GM21367 (cell line): ENCODE results near the gene GREB1L.

Source experiments
- ATAC-seq: cut with Tn5 transposase; IDR thresholded peaks from one replicate; pipeline ENCODE4 v1.9.1; 2021; ENCODE audit not compliant: unreplicated experiment

Gene GREB1L

DNA sequence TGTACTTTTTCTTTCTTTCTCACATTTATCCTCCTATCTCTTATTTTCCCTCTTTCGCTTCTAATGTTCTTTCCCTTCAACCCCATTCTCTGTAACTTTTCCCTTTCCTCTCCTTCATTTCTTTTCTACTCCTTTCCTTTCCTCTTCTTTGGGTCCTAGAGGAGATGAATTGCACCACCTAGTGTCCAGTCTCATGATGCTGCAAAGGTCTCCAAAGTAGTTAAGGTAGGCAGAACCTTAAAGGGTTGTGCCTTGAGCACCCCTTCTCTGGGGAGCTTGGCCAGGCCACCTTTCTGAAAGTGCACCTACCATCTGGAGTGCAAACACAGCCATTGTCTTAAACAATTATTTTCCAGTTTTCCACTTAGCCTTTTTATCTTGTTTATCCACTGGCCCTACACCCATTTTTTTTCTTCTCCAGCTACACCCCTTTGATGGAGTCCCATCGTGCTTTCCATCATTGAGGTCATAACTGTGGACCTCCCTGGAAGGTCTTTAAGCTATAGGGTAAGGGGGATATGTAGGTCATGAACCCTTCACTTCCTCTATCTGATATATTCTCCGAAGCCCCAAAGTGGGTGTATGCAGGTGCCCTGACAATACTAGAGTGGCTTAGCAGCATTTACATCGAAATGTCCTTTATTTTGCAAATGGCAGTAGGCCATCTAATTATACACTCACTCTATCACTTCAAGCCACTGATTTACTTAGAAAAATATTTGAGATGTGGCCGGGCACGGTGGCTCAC is 202.6 kb downstream of the GREB1L start:
- no peak for ATAC-seq

DNA sequence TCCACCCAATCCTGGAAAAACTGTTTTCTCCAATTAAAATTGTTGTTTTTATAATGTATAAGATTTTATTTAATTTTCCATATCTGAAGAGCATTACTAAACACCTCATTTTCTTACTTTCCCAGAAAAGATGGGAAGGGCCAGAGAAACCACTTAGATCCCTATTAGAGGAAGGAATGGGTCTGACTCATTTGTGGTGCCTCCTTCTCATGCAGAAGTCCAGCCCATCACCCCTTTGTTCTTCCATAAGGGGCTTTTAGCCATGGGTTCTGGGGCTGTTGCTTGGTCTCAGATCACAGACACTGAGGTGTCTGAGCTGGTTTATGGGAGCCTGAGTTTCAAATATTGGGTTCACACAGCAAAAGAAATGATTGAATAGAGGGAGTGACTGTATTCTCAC is 206.3 kb downstream of the GREB1L start:
- ATAC-seq, result no peak

DNA sequence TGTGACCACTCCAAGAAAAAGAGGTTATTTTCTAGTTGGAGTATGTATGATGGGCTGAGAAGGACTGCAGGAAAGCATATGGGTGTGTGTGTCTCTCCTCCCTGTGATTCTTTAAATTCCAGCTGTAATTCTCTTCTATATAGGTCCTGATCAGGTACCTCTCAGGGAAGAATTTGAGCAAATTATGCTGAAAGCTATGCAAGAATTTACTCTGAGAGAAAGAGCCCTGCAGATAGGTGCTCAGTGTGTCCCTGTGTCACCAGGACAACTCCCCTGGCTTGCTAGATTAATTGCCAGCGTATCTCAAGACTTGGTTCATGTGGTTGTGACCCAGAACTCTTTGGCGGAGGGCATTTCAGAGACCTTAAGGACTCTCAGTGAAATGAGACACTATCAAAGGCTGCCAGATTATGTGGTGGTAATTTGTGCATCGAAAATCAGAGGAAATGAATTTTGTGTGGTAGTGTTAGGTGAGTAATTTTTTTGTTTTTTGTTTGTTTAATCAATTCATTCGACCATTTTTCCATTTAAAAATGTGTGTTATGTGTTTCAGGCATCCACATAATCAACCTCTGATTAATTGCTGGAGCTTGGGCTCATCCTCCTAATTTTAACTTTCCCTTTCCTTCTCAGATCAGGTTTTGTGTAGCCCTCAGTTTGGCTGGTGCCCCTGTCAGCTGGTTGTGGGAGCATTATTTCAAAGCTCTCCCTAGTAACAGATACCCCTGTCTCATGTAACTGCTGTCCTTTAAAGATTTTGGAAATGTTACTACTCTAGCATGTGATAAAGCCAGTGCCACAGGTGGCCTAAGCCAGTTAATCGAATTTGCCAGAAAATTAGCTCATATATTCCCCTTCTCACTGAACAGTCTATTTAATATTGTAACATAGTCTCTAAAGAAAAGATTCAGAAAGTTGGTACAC is 207.6 kb downstream of the GREB1L start:
- ATAC-seq, result no peak

DNA sequence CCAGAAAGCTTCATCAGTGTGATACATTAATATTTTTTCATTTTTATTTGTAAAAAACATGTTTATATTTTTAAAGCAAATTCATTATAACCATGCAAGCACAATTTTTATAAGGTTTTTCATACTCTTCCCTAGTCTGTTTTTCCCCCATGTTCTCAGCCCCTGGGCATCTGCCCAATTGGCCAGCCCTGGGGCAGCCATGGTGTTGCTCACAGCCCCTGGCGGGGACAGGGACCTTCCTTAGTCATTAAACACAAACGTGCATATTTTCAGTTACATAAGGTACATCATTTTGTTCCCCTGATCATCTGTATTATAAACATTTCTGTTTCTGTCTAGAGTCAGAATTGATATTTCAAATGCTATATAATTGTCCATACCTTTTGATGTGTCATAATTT is 208.5 kb downstream of the GREB1L start:
- no peak for ATAC-seq

DNA sequence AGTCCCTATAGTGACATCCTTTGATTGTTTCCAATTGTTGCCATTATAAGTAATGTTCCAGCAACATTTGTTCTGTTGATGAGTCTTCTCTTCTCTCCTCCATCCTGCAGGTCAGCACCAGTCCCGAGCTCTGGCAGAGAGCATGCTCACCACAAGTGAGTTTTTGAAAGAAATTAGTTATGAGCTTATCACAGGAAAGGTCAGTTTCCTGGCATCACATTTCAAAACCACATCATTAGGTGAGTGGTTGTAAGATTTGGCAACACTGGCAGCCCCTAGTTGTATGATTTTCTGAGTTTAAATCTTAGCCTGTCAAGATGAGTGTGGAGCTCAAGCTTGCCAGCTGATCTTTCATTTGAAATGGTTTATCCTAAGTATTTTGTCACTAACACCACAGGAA is 208.9 kb downstream of the GREB1L start:
- ATAC-seq, result no peak

DNA sequence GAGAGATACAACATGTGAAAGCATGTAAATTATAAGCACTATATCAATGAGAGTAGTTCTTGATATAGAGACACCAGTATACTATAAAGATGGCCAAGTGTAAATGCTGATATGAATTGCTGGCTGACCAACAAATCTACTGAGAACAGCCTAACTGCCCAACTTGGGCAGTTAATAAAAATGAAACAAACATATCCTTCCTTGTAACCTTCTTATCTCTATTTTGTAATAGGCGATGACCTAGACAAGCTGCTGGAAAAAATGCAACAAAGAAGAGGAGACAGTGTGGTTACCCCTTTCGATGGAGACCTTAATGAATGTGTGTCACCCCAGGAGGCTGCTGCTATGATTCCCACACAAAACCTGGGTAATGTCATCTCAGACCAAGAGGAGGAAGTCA is 209.8 kb downstream of the GREB1L start:
- ATAC-seq, result no peak

DNA sequence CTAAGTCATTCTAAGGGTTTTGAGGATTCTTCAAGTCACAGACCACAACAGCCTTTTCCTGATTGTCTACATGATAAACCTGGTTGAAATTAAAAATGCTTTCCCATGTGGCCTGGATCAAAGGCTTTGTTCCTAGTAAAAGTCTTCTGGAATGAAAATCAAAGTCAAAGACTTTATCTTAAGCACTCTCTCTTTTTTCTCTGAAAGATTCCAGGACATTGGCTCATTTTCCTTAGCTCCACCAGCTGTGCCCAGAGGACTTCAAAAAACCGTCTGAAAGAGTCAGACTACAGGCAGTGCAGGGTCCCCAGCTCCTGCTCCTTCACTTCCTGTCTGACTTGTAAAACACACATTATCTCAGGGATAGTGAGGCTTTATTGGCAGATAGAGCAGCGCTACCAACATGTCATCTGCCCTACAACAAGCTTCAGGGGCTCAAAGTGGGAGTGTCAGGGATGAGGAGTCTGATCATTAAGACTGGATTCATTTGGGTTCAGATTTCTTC is 210.3 kb downstream of the GREB1L start:
- no peak for ATAC-seq

DNA sequence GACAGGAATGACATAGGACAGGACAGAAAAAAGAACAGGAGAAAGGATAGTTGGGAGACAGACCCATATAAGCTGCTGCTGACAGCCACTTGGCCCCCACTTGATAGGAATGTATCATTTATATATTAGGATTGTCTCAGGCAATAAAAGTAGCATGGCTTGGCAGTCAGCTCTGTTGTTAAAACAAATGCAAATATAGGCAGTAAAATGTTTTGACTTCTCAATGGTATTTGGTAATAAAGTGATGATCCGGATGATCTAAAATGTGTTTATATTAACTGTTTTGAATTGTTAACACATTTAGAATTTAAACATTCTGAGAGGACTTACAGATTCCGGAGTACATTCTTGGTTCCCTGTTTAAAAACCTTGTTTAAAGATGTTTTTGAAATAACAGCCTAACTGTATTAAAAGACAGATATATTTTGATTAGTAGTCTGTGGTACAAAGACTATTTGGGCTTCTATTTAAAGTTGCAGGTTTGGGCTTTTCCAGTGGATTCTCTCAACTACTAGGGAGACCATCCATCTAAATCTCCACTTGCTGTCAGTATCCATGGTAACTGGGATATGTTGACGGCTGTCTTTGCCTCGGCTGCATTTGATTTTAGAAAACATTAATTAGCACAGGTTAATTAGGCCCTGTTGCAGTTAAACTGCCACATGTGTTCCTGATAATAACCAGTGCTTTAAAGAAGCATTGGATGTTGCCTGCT is 210.9 kb downstream of the GREB1L start:
- no peak for ATAC-seq

DNA sequence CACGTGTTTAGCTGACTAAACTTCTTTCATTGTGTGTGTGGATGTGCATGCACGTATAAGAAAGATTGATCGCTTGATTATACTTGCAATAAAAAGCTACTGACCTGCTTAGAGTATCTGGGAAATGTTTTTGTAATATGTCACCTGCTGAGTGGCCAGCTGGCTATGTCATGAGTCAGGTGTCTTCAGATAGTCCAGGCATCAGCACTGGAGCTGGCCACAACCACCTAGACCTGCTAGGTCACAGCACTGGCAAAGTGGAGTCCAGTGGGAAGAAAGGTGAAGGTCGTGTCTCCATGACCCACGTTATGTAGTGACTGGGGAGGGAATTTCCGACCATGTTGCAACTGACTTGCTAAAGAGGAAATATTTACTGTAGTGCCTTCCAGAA is 211.5 kb downstream of the GREB1L start:
- ATAC-seq, result no peak

DNA sequence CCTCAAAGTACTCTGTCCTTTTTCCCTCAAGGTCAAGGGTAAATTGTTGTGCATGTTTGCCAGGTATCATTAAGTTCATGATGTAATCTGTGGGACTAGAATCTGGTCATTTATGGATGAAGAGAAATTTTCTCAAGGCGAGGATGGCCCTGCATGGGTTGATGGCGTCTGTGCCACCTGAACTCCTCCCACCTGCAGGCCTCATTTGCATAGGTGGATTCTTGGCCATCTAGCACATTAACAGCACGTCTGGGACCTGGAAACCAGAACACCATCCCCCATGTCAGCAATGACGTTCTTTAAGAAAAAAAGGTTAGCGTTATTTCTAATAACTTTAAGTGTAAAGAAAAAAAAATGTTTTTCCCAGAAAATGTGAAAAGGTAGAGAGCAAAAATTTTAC is 212.7 kb downstream of the GREB1L start:
- no peak for ATAC-seq

DNA sequence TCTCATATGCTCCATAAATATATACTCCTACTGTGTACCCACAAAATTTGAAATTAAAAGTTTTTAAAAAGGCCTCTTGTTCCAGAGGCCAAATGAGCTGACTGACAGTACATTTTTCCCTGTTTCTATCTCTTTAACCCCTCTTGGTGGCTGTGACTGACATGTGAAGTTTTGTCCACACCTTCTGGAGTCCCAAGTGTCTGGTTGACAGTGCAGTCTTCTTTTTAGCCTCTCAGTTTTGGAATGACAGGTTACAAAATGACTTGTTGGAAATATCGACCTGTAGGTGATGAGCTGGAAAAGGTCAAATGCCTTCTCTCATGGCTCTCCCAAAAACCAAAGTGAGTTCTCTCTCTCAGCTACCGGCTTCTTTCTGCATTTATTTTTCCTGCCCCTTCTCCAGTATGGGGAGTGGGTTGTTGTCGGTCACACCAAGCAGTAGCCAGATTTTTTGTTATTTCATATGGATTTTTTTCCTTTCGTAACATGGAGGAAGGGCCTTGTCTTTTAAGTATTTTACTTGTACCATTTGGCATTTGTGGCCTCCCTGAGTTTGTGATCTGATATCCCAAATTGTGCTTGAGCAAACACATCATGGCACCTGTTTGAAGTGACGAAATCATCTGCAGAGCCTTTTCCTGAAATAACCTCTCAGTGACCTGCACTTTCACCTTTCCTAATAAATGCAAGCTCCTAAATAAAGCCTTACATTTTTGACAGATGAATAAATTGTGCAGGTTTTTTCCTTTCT is 214.6 kb downstream of the GREB1L start:
- ATAC-seq, result no peak

DNA sequence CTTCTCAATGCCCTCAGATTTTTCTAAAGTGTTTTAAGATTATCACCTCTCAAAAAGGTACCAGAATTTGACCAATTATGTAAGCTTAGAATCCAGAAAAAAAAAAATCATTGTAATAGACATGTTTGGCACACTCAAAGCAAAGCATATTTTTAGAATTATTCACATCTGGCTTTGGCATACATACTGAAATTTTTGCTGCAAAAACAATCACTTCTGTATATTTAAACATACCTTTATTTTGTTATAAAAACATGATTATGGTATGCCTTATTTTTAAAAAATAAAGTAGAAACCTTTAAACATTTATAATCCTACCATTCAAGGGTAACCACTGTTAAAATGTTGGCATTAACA is 215.1 kb downstream of the GREB1L start:
- no peak for ATAC-seq

DNA sequence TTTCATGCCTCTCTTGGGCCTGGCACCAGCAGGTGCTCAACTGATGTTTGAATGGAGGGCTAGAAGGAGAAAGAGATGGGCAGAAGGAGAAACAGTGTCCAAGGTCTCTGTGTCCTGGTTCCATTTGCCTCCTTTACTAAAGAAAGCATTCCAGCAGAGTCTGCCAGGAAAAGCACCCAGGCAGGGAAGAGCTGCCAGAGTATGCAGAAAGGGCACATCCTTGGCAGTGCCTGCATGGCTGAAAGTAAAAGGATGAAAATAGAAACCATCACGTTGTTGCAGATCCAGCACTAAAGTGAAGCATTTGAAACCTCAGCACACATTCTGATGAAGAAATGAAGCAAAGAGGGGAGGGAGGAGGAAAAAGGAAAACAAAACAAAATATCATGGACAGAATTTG is 216.3 kb downstream of the GREB1L start:
- ATAC-seq, result no peak

DNA sequence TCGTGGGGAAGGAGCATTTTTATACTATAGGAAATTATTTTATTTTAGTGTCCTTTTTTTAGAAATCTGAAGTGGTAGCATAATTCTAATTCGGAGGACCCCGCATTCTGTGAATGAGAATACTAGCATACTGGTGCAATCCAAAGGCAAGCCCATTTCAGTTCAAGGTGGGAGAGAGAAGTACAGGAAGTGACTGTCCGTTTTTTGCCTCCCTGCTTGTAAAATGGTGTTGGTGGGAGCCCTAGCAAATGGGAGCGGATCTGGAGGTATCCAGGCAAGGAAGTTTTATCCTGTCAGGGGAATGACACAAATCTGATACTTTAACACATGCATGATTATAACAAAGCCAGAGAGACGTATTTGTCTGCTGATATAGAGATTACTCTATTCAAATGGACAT is 216.8 kb downstream of the GREB1L start:
- ATAC-seq, result no peak

DNA sequence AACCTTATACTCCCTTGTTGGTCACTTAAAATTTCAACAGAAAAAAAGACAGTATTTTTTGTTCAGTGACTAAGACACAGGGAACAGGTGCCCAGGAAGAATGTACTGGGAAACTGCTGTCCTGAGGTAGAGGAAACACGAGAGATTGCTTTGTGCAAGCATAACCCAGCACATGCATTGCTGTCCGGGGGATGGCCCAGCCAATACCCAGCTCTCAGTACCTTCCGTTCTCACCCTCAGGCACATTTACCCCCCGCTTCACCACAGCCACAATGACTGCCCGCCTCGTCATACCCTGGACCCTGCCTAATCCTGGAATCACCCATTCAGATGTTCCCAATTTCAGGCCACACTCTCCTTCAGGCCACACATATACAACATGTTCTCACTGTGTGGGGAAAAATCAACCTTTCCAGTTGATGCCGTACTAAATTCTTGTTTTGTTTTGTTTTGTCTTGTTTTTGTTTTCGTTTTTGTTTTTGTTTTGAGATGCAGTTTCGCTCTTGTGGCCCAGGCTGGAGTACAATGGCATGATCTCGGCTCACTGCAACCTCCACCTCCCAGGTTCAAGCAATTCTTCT is 217.8 kb downstream of the GREB1L start:
- no peak for ATAC-seq

DNA sequence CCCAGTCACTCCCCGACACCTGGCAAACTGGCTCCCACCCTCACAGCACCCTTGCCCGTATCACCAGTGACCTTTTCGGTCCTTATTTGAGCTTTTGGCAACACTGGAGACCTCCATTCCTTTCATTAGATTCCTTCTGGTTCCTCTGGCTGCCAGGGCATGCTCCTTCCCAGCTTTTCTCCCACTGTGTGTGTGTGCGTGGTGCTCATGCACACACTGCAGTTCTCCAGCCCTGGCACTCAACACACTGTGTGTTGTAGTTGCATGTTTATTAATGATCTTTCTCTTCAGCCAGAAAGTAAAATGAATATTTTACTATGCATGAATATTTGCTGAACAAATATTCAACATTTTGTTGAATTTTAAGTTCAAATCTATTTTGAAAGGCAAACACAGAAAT is 219.4 kb downstream of the GREB1L start:
- ATAC-seq, result no peak

DNA sequence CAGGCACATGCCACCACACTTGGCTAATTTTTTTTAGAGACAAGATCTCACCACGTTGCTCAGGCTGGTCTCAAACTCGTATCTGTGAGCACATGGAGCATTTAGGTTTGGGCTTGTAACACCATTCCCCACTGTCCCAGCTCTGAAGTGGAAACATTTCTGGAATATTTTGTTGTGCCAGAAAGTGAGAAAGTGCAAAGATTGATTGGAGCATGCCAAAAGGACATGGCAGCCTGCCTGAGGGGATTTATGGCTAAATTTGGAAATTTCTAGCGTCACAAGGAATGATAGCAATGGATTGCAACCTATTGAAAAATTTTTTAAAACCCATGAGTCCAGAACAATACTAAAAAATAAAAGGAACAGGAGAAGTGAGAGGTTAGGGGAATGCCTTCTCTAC is 221.7 kb downstream of the GREB1L start:
- ATAC-seq, result no peak

DNA sequence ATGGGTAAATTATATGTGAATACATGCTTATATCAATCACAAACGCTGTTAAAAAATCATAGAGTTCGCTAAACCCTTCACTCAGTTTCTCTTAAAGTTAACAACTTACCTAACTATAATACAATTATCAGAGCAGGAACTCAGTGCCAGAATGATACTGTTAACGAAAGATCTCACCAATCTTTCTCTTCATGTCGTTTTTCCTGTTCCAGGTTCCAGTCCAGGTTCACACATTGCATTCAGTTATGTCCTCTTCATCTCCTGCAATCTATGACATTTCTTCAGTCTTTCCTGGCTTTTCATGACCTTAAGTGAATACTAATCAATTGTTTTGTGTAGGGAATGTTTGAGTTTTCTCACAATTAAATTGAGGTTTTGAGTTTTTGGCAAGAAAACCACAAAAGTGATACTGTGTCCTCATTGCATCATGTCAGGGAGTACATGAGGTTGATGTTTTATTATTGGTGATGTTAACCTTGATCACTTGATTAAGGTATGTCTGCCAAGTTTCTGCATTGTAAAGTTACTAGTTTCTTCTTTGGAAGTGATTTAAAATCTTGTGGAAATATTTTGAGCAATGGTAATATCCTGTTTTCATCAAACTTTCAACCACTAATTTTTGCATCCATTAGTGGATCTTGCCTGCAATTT is 226.6 kb downstream of the GREB1L start:
- no peak for ATAC-seq

DNA sequence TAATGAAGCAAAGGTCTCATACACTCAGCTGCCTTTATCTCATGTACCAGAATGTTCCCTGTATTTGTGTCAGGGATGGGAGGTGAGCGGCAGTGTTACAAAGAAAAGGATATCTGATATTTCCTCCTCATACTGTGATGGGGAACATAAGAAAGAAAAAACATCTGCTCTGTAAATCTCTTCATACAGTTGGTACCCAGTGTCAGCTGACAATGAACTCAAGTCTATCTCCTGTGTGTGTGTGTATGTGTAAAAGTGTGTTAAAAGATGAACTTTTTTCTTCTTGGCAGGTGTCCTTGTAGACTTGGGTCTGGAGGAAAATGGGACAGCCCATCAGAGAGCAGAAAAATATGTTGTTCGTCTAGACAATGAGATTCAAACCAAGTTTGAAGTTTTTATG is 230.7 kb downstream of the GREB1L start:
- ATAC-seq, result no peak

DNA sequence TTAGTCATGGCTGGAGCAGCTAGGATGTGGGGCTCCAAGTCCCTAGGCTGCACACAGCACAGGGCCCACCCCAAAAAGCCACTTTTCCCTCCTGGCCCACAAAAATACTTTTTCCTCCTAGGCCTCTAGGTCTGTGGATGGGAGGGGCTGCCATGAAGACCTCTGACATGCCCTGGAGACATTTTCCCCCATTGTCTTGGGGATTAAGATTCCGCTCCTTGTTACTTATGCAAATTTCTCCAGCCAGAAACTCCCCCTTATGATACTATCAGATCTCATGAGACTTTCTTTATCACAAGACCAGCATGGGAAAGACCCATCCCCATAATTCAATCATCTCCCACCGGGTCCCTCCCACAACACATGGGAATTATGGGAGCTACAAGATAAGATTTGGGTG is 232.6 kb downstream of the GREB1L start:
- no peak for ATAC-seq
